ENCODE measurements around the gene HOXD11. TPM values are rescaled to one million over a fixed set of nuclear protein-coding genes. Genes with fewer than 3 reads are reported as not detected.

The HOXD11 gene
- total RNA-seq, 1 donor from 2014 or later = not detected

- no peak overlapping the region for H3K4me3 Mint-ChIP-seq (ENCODE audit: unreplicated experiment)
- H3K4me1 Mint-ChIP-seq (ENCODE audit: low read depth, unreplicated experiment) = peaks cover 6% of the 10 kb centered on the region
- H3K36me3 Mint-ChIP-seq (ENCODE audit: unreplicated experiment) = no peaks in the 10 kb centered on the region
- peaks cover 6% of the 10 kb centered on the region for H3K9me3 Mint-ChIP-seq (ENCODE audit: unreplicated experiment)
- no peak for TF ChIP-seq CTCF (IDR thresholded peaks at IDR 0.05; ENCODE audit: partially characterized antibody, unreplicated experiment)
- H3K27ac Mint-ChIP-seq (ENCODE audit: unreplicated experiment) = no peak overlapping the region
- H3K27me3 Mint-ChIP-seq (ENCODE audit: unreplicated experiment) = peaks cover 52% of the 10 kb centered on the region
- DNase-seq = no peak
Observed at GRCh38 chr2:176103742-176104315, 3.3 kb upstream of the HOXD11 start.

DNA sequence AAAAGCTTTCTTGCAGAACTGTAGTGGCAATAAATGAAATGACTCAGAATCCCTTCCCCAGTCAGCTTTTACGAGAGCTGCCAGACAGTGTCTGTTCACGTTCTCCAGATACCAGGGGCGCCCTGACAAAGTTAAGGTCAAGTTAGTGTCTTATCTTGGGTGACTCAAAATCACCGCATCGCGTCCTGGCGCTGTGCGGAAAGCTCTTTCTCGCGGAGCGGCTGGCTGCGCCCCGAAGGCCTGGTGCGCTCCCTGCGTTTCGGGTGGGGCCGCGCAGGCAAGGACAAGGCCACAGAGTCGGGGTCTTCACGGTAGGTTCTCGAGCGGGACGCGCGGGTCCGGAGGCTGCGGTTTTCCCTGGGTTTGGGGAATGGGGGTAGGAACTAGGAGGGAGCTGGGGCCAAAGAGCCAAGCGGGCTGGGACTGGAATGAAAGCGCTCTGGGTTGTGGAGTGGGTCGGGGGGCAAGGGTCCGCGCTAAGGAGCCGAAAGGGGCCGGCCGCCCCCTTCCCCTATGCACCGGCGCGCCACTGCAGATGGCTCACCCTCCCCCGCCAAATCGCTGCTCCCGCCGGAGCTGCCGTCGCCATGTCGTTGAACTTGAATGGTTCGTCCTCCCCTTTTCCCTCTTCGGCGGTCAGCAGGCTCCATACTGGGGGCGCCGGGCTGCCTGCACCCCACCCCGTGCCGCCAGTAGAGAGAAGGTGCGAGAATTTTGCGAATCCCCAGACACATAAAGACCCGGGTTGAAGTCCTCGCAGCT is 2.6 kb upstream of the HOXD11 start:
- no peak for DNase-seq
- no peak overlapping the region for H3K4me3 Mint-ChIP-seq (ENCODE audit: unreplicated experiment)
- H3K4me1 Mint-ChIP-seq (ENCODE audit: low read depth, unreplicated experiment) = peaks cover 4% of the 10 kb centered on the region
- no peak for TF ChIP-seq CTCF (IDR thresholded peaks at IDR 0.05; ENCODE audit: partially characterized antibody, unreplicated experiment)
- no peak overlapping the region for H3K27ac Mint-ChIP-seq (ENCODE audit: unreplicated experiment)
- no peaks in the 10 kb centered on the region for H3K36me3 Mint-ChIP-seq (ENCODE audit: unreplicated experiment)
- peaks cover 9% of the 10 kb centered on the region for H3K9me3 Mint-ChIP-seq (ENCODE audit: unreplicated experiment)
- H3K27me3 Mint-ChIP-seq (ENCODE audit: unreplicated experiment) = peaks cover 55% of the 10 kb centered on the region

- Mint-ChIP-seq H3K36me3 (ENCODE audit: unreplicated experiment) (no peaks in the 10 kb centered on the region), H3K4me1 (ENCODE audit: low read depth, unreplicated experiment) (peaks cover 3% of the 10 kb centered on the region), H3K9me3 (ENCODE audit: unreplicated experiment) (peaks cover 10% of the 10 kb centered on the region), H3K27me3 (ENCODE audit: unreplicated experiment) (peaks cover 56% of the 10 kb centered on the region), H3K27ac (ENCODE audit: unreplicated experiment) (no peak overlapping the region), H3K4me3 (ENCODE audit: unreplicated experiment) (no peak overlapping the region)
- TF ChIP-seq CTCF (IDR thresholded peaks at IDR 0.05; ENCODE audit: partially characterized antibody, unreplicated experiment) = no peak
- no peak for DNase-seq
Observed at GRCh38 chr2:176105078-176105729, 1.9 kb upstream of the HOXD11 start.

- no peak for DNase-seq
- H3K9me3 Mint-ChIP-seq (ENCODE audit: unreplicated experiment) = peaks cover 10% of the 10 kb centered on the region
Observed at GRCh38 chr2:176105730-176106580, 1.1 kb upstream of the HOXD11 start.

More at GRCh38 chr2:176105730-176106580, 1.1 kb upstream of the HOXD11 start:
- TF ChIP-seq CTCF (IDR thresholded peaks at IDR 0.05; ENCODE audit: partially characterized antibody, unreplicated experiment) = no peak
- H3K27me3 Mint-ChIP-seq (ENCODE audit: unreplicated experiment) = peaks cover 54% of the 10 kb centered on the region
- H3K36me3 Mint-ChIP-seq (ENCODE audit: unreplicated experiment) = no peaks in the 10 kb centered on the region
- peaks cover 3% of the 10 kb centered on the region for H3K4me1 Mint-ChIP-seq (ENCODE audit: low read depth, unreplicated experiment)
- no peak overlapping the region for H3K27ac Mint-ChIP-seq (ENCODE audit: unreplicated experiment)
- H3K4me3 Mint-ChIP-seq (ENCODE audit: unreplicated experiment) = peak overlapping the region; percentile 76
